HG03469 (cell line): Measurements from ENCODE around the gene HTRA1.

ENCODE experiments used
- ATAC-seq: cut with Tn5 transposase; IDR thresholded peaks from one replicate; pipeline ENCODE4 v1.9.1; 2021; ENCODE audit warnings: mild to moderate bottlenecking, moderate library complexity, moderate number of reproducible peaks; ENCODE audit not compliant: unreplicated experiment

The HTRA1 gene

GRCh38 chr10:122471531-122472177, 10.3 kb downstream of the HTRA1 start:
- no peak for ATAC-seq

- no peak for ATAC-seq
Measured at GRCh38 chr10:122473116-122473515, 11.8 kb downstream of the HTRA1 start.

- ATAC-seq: no peak
Measured at GRCh38 chr10:122474131-122474818, 12.9 kb downstream of the HTRA1 start.

GRCh38 chr10:122475100-122475499, 13.7 kb downstream of the HTRA1 start:
- no peak for ATAC-seq

- no peak for ATAC-seq
Measured at GRCh38 chr10:122475591-122476332, 14.4 kb downstream of the HTRA1 start.

GRCh38 chr10:122476333-122476695, 15.0 kb downstream of the HTRA1 start:
- ATAC-seq: no peak

GRCh38 chr10:122477436-122477835, 16.1 kb downstream of the HTRA1 start:
- ATAC-seq: no peak

GRCh38 chr10:122478971-122479370, 17.6 kb downstream of the HTRA1 start:
- ATAC-seq: no peak

- no peak for ATAC-seq
Measured at GRCh38 chr10:122480146-122480833, 18.9 kb downstream of the HTRA1 start.

- ATAC-seq: no peak
Measured at GRCh38 chr10:122481296-122482056, 20.1 kb downstream of the HTRA1 start.

GRCh38 chr10:122484276-122485060, 23.1 kb downstream of the HTRA1 start:
- no peak for ATAC-seq

- ATAC-seq: no peak
Measured at GRCh38 chr10:122485670-122486069, 24.3 kb downstream of the HTRA1 start.

- ATAC-seq: no peak
Measured at GRCh38 chr10:122486406-122487080, 25.2 kb downstream of the HTRA1 start.

- no peak for ATAC-seq
Measured at GRCh38 chr10:122487174-122487765, 25.9 kb downstream of the HTRA1 start.

GRCh38 chr10:122490268-122490667, 28.9 kb downstream of the HTRA1 start:
- ATAC-seq: no peak

GRCh38 chr10:122490786-122491680, 29.7 kb downstream of the HTRA1 start:
- ATAC-seq: no peak

GRCh38 chr10:122492006-122492405, 30.7 kb downstream of the HTRA1 start:
- no peak for ATAC-seq

- ATAC-seq: no peak
Measured at GRCh38 chr10:122492999-122493481, 31.7 kb downstream of the HTRA1 start.
